Fibroblast of the conjunctiva (primary cell): Measurements from ENCODE around the gene PLK2.
A peak's percentile ranks its signal among the peaks of the same experiment; 100 is the strongest.

Experiments used
- DNase-seq: peaks from one replicate; pipeline ENCODE4 v3.0.0-alpha.2; 2010; ENCODE audit warnings: low read depth

Gene PLK2

DNA sequence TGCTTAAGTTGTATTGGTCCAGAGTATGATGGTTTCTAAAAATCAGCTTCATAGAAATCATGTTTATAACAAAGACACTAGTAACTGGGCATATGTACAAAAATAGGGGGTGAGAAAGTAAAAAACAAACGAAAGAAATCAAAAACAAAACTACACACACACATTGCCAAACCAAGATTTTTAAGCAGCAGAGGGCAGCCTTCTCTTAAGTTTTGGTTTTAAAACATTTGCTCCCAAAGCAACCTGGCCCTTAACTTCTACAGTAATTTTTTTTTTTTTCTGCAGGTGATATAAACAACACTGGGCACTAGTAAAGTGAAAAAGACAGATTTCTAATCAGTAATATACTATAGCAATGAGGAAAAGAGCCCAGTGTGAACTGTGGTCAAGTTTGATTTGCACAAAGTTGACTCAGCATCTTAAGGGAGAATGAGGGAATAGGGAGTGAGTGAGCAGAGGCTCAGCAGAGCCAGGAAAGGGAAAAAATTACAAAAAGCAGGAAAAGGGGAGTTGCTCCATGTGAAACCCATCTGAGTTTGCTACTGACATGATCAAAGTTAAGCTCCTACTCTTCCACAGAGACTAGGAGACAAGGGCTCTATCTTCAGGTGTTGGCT is 18.0 kb upstream of the PLK2 start:
- no peak for DNase-seq

DNA sequence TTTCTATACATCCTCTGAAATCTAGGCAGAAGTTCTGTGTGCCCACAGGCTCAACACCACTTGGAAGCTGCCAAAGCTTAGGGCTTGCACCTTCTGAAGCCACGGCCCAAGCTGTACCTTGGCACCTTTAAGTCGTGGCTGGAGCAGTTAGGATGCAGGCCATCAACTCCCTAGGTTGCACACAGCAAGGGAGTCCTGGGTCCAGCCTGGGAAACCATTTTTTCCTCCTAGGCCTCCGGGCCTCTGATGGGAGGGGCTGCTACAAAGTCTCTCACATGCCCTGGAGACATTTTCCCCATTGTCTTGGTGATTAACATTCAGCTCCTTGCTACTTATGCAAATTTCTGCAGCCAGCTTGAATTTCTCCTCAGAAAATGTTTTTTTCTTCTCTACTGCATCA is 15.5 kb upstream of the PLK2 start:
- DNase-seq, result no peak

DNA sequence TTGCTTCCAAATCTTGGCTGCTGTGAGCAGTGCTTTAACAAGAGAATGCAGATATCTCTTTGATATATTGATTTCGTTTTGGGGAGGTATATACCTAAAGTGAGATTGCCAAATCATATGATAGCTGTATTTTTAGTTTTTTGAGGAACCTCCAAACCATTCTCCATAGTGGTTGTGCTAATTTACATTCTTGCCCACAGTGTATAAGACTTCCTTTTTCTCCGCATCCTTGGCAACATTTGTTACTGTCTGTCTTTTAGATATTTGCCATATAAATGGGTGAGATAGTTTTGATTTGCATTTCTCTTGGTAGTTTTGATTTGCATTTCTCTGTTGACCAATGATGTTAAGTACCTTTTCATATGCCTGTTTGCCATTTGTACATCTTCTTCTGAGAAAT is 10.0 kb upstream of the PLK2 start:
- DNase-seq, result no peak

DNA sequence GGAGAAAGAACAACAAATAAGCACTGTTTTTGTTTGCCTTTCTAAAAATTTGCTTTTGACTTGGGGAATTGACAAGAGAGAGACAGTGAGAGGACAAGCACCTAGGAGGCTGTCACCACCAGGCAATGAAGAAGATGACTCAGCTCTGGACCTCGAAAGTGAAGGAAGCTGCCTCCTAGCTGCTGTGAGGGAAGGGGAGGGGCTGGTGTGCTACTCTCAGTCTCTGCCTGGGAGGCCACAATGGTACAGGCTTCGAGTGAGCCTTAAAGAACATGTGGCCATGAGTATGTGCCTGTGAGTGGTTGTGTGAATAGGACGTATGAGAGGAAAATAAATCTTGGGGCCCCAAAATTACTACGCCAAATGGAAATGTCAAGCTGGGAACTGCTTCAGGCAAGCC is 7.1 kb upstream of the PLK2 start:
- DNase-seq, result no peak

DNA sequence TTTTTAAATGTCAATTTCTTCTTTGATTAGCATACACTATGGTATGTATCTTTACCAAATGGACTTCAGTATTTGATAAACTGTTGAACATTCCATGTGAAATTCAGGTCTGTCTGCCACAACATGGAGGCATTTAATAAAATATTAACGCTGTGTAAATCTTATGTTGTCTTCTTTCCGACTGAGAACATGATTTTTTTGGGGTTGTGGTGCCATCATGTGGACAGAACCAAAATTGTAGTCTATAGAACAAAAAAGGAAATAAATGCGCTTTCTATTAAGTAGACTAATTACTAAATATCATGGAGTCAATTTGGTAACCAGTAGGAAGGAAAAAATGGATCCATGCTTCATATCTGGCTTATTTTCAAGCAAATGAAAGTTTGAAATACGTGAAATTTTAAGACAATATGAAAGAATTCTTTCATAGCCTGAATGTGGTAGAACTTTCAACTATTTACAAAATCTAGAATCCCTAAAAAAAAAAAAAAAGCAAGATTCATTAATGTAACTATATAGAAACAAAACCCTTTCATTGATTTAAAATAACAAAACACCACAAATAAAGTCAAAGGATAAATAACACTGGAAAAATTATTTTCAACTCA is 2.8 kb upstream of the PLK2 start:
- DNase-seq, result peak; percentile 43

DNA sequence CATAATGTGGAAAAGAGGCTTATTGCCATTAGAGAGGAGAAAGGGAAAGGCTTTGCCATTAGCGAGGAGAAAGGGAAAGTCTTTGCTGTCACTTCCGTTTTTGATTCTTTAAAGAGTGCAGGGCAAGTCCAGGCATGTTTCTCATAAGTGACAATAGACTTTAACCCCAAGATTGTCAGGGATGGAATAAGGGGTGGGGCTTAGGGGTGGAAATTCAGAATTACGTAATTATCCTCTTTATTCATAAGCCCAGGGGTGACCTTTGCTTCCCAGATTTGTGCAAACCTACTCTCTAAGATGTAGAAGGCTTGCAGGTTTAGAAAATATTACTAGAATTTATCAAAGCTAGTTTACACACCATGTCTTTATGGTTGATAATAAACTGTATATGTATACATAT is 2.3 kb upstream of the PLK2 start:
- DNase-seq, result no peak

DNA sequence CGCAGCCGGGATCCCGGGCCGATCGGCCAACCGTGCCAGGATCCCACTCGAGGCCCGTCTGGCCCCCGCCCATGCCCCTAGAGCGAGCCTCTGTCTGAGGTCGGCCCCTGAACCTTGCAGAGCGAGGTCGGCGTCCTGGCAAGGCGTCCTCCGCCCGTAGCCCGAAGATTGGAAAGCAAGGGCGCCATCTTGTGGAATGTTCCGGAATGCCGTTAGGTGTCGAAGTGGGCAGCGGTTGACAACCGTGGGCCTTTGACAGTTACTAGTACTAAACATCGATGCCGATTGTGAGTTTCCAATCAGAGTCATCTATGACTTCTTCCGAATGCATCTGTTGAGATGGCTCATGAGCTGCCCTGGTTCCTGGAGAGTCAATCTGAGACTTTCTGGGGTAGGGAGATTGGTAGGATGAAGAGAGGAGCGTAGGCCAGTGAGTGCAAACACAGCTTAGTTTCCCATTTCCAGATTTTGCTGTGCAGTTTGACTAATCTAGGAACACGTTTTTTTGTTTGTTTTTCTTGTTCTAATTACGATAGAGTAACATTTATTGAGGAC is 923 bp upstream of the PLK2 start:
- DNase-seq, result peak; percentile 74

DNA sequence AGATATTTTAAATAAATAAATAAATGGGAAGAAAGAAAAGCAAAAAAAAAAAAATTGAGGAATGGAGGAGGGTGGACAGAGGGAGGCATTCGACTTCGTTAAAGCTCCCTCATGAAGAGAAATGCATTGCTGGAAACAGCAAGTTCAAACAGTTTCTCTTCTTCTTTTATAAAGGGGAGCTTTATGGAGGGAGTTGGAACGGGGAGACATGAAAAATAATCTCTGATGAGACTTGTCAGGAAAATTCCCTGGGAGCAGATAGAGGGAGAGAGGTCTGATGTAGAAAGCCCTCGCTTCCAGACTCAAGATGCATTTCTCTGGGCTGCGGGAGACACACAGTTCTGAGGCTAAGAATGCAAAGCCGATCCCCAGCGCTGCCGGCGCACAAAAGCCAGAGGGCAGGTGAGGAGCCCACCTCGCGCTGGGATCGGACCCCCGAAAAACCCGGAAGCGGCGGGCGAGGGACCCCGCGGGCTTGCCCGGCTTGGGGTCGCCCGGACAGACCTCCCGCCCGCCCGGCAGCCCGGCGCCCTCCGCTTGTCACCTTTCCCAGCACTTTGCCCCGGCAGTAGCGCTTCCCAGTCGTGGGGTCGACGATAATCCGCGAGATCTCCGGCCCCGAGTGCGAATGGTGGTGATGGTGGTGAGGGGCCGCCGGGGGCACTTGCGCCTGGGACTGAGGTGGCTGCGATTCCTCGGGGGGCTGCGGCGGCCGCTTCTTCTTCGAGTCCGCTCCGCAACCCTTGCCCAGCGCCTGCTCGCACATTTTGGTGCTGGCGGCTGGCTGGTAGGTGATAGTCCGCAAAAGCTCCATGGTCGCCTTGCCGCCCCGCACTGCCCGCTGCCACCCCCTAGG is 512 bp downstream of the PLK2 start:
- no peak for DNase-seq

GRCh38 chr5:58458743-58459145 is 1.1 kb downstream of the PLK2 start:
- no peak for DNase-seq

DNA sequence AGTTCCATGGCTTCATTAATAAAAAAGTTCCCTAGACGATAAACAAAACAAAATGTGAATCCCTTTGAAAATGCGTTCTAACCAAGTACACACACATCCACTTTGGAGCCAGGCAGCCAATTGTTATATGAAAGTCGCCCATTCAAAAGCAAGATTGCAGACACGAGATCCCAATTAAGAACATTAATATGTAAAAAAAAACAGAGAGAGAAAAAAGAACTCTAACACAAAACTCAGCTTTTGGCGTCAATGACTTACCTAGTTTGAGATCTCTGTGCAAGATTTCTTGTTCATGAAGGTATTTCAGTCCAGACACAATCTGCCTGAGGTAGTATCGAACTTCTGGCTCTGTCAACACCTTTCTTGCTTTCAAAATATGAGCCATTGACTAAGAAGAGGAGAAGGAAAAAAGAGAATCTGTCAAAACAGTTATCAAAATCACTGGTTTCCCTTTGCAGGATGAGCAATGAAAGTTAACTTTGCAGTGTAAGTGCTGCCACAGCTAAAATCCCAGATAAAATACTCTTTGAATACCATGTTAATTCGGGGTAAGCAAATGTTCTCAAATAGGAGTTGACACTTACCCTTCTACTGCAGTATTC is 1.6 kb downstream of the PLK2 start:
- no peak for DNase-seq

GRCh38 chr5:58457050-58457449 is 2.8 kb downstream of the PLK2 start:
- DNase-seq, result no peak

DNA sequence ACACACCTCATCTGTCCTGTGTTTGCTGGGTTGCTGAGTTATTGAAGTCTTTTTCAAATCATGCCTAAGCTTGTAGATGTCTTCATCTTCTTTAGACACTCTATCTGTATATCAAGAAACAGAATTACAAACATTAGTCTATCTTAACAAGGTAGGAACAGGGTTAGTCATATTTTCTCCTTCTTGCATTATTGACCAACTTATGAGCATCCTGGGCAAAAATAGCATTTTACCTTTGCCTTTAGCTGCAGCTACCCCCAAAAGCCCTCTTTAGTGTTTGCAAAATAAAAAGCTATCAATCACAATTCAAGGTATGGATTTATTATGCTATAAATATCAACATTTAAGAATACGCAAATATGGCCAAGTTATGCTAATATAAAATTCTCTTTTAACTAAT is 3.4 kb downstream of the PLK2 start:
- DNase-seq, result no peak

GRCh38 chr5:58456026-58456425 is 3.9 kb downstream of the PLK2 start:
- no peak for DNase-seq

GRCh38 chr5:58455480-58455879 is 4.4 kb downstream of the PLK2 start:
- no peak for DNase-seq

DNA sequence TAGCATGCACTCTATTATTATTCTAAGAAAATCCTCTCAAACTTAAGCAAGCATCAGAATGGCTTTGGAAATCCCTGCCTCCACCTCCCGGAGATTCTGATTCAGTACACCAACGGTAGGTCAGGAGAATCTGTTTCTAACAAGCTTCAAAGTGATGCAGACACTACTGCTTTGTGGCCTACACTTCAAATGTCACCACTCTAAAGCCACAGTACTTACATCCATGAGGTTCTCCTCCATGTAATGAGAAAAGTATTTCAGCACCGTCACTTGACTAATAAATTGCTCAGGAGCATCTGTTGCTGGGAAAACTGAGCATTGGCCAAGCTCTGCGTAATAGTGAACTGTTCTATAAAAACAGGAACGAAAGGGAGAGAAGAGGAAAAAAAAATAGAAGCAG is 4.8 kb downstream of the PLK2 start:
- DNase-seq, result no peak

DNA sequence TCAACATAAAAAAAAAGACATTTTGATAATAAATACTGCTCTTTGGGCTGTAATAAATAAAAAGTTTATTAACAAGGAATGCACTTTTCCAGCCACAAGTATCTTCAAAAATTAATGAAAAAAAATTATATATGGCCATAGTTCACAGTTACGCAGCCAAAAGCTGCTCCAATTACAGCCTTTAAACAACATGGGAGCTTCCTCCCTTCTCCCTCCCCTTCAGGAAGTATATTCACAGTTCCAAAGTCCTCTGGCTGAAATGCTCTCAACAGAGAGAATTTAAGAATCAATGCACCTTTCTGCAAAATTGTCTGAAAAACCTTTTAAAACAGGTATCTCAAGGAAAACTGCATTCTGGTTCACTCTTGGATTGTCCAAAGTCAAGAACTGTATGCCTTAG is 5.9 kb downstream of the PLK2 start:
- no peak for DNase-seq

- no peak for DNase-seq
These were observed 6.6 kb downstream of the PLK2 start for GRCh38 chr5:58453306-58453705.

GRCh38 chr5:58452566-58453258 is 7.2 kb downstream of the PLK2 start:
- no peak for DNase-seq

DNA sequence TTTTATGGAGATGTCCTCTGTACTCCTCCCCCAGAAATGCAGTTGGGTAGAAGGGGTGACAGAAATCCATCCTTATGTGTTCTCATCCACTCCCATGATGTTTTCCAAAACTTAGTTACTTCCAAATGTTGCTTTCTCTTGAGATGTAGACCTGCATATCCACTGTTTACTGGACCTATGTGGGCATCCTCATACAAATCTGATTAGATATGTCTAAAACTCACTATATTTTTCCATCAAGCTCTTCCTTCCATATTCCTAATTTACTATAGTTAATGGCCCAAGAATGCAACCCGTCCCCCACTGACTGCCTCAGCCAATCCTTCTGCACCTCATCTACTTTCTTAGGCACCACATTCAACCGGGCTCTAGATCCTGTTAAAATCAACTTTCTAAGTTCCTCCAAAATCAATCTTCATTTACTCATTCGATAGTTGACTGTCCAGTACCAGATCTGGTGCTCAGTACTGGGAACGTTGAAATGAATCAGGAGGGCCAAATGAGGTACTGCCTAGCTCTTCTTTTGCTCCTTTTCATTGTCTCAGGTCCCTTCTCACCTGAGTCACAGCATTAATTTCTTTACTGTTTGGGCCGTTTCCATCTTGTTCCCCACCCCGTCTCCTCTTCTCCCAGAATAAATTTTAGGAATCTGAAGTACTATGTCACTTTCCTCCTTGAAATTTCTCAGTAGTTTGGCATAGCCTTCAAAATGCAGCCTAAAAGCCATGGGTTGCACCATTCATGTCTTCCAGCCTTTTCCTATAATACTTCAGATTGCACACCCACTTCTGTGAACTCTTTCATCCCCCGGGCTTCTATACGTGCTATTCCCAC is 7.9 kb downstream of the PLK2 start:
- DNase-seq, result no peak

DNA sequence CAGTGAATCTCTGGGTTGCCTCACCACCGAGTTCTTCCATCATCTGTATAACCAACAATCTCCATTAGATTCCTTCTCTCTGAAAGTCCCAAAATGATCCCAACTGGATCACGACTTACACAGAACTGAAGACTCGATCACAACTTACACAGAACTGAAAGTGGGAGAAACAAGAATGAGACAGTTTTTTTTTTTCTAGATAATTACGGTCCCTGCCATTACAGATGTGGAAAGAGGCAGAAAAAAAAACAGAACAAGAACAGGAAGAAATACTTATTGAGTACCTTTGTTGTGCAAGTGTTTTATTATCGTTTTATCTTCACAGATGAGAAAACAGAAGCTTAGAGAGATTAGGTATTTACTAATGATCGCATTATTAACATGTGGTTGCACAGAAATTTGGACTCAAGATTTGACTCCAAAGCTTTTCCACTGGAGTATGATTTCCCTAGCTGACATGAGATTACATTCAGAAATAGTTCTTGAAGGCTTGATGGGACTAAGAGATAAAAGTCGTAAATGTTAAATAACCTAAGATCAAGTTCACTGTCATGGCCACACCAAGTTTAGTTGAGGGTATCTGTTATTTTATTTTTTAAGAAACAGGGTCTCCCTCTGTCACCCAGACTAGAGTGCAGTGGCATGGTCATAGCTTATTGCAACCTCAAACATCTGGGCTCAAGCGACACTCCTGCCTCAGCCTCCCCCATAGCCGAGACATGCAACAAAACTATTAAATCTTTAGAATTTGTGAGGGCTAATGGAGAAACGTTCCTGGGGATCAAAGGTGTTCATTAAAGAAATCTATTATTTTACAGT is 8.9 kb downstream of the PLK2 start:
- no peak for DNase-seq
